GM18870 (cell line): ENCODE results near the gene SPSB4.
"Not testable (repeated sequence)": the region's sequence is repeated elsewhere in the genome, so short reads cannot be mapped to it uniquely, and the experiment has no call there.

ENCODE experiments used
- ATAC-seq: cut with Tn5 transposase; IDR thresholded peaks from one replicate; pipeline ENCODE4 v1.9.1; 2021; ENCODE audit warnings: moderate library complexity; ENCODE audit not compliant: unreplicated experiment

Gene SPSB4

GRCh38 chr3:141114179-141114745 lies 63.1 kb downstream of the SPSB4 start:
- ATAC-seq = no peak

- no peak for ATAC-seq
Observed at GRCh38 chr3:141114816-141115460, 63.8 kb downstream of the SPSB4 start.

GRCh38 chr3:141115789-141116541 lies 64.8 kb downstream of the SPSB4 start:
- no peak for ATAC-seq

- ATAC-seq = no peak
Observed at GRCh38 chr3:141116721-141117120, 65.6 kb downstream of the SPSB4 start.

- not testable (repeated sequence) for ATAC-seq
Observed at GRCh38 chr3:141117982-141118381, 66.8 kb downstream of the SPSB4 start.

GRCh38 chr3:141122455-141123030 lies 71.4 kb downstream of the SPSB4 start:
- ATAC-seq = no peak

- ATAC-seq = no peak
Observed at GRCh38 chr3:141123677-141124410, 72.7 kb downstream of the SPSB4 start.

- no peak for ATAC-seq
Observed at GRCh38 chr3:141124715-141125114, 73.6 kb downstream of the SPSB4 start.

- ATAC-seq = no peak
Observed at GRCh38 chr3:141125351-141125750, 74.2 kb downstream of the SPSB4 start.

- ATAC-seq = no peak
Observed at GRCh38 chr3:141126661-141127343, 75.7 kb downstream of the SPSB4 start.

GRCh38 chr3:141127344-141128125 lies 76.4 kb downstream of the SPSB4 start:
- ATAC-seq = no peak

- ATAC-seq = no peak
Observed at GRCh38 chr3:141128126-141128777, 77.1 kb downstream of the SPSB4 start.

- no peak for ATAC-seq
Observed at GRCh38 chr3:141129049-141129448, 77.9 kb downstream of the SPSB4 start.

GRCh38 chr3:141129541-141130011 lies 78.4 kb downstream of the SPSB4 start:
- no peak for ATAC-seq

GRCh38 chr3:141143517-141143916 lies 92.4 kb downstream of the SPSB4 start:
- no peak for ATAC-seq

GRCh38 chr3:141146979-141147470 lies 95.9 kb downstream of the SPSB4 start:
- no peak for ATAC-seq

- no peak for ATAC-seq
Observed at GRCh38 chr3:141147657-141148056, 96.5 kb downstream of the SPSB4 start.

- no peak for ATAC-seq
Observed at GRCh38 chr3:141148169-141148568, 97.0 kb downstream of the SPSB4 start.

GRCh38 chr3:141148770-141149169 lies 97.6 kb downstream of the SPSB4 start:
- no peak for ATAC-seq
